HepG2 (cell line): Measurements from ENCODE around the gene CYP11A1. TPM values are rescaled to one million over a fixed set of nuclear protein-coding genes. Genes with fewer than 3 reads are reported as not detected.

ENCODE experiments used
- ARID4A ChIP-seq: sonication (generic); formaldehyde crosslinking; IDR thresholded peaks from 2 replicates; pipeline ENCODE4 v1.5.0; 2020; ENCODE audit warnings: mild to moderate bottlenecking, missing genetic modification reagents, borderline replicate concordance
- FOXA3 ChIP-seq: IDR thresholded peaks from 2 replicates; pipeline ENCODE4 v1.6.1; 2016; ENCODE audit warnings: missing genetic modification reagents, missing compliant biosample characterization
- GABPA ChIP-seq, 2 experiments: IDR thresholded peaks; 2 replicates each; pipeline ENCODE4 v1.6.1; 2011 to 2016; ENCODE audit warnings: low read depth in 2 of 2, low read length in 1 of 2, missing biosample characterization in 1 of 2, missing genetic modification characterization in 1 of 2
- SMARCC2 ChIP-seq: fragments of 450-650 bp; IDR thresholded peaks from 2 replicates; pipeline ENCODE4 v1.6.1; 2017; ENCODE audit warnings: antibody characterized with exemption, mild to moderate bottlenecking
- ZNF407 ChIP-seq: sonication (generic); formaldehyde crosslinking; IDR thresholded peaks from one replicate; pipeline ENCODE4 v1.5.1; 2020; ENCODE audit warnings: mild to moderate bottlenecking, missing genetic modification reagents; ENCODE audit errors: not compliant biosample characterization
- ZNF552 ChIP-seq: sonication (generic); formaldehyde crosslinking; IDR thresholded peaks from 2 replicates; pipeline ENCODE4 v1.9.0; 2022; ENCODE audit warnings: missing genetic modification reagents, mild to moderate bottlenecking, borderline replicate concordance
- ZNF570 ChIP-seq: sonication (generic); formaldehyde crosslinking; IDR thresholded peaks from 2 replicates; pipeline ENCODE4 v1.4.0; 2020; ENCODE audit warnings: mild to moderate bottlenecking, missing genetic modification reagents, borderline replicate concordance
- ZNF687 ChIP-seq: sonication (generic); formaldehyde crosslinking; IDR thresholded peaks from 2 replicates; pipeline ENCODE4 v1.5.1; 2020; ENCODE audit warnings: mild to moderate bottlenecking, missing genetic modification reagents, moderate library complexity
- ZNF749 ChIP-seq: sonication (generic); formaldehyde crosslinking; IDR thresholded peaks from 2 replicates; pipeline ENCODE4 v1.8.0; 2022; ENCODE audit warnings: mild to moderate bottlenecking, missing genetic modification reagents, moderate library complexity, borderline replicate concordance
- polyA plus RNA-seq, 8 experiments: library from polyadenylated mRNA; depleted of rRNA in 3 of 8; stranded (reverse) in 7 of 8; unstranded in 1 of 8; fragments of >200 nt; fragmentation: Illumina TruSeq in 4 of 8; extraction: Trizol in 4 of 8; gene quantifications; 2 replicates each; pipeline versions ENCODE4 v1.2.1 to v1.2.3, GENCODE V29; 2011 to 2016; ENCODE audit warnings: low read depth in 4 of 8, missing spikeins in 1 of 8, mixed read lengths in 1 of 8; ENCODE audit not compliant: insufficient read depth in 1 of 8
- total RNA-seq, 5 experiments: library from RNA; depleted of rRNA; stranded (reverse); fragments of >200 nt; fragmentation: Illumina TruSeq; extraction: Trizol; gene quantifications; 2 replicates each; pipeline ENCODE4 v1.2.3, GENCODE V29; 2016; ENCODE audit warnings: low read depth in 1 of 5

Gene CYP11A1
- total and polyA plus RNA-seq, 2 of the 13 experiments (the other 11 are each of a cell fraction or from before 2014, with no cell fraction given), result 0.66 to 0.92 TPM

- TF ChIP-seq ZNF407 (CRISPR knock-in tag), result no peak
- TF ChIP-seq ZNF552 (CRISPR knock-in tag), result 0 out of 2 replicates have a peak, but pooled peaks have one; percentile 39
- TF ChIP-seq FOXA3 (CRISPR knock-in tag), result no peak
- peak; percentile 57 for TF ChIP-seq ZNF687
- peak; percentile 22; the same call in 1 of the 2 replicates for TF ChIP-seq ARID4A
- TF ChIP-seq ZNF749 (CRISPR knock-in tag), result peak; percentile 76; the same call in 1 of the 2 replicates
- TF ChIP-seq GABPA (IDR thresholded peaks at IDR 0.05; ENCODE audit: low read depth, low read length), result no peak
- peak; percentile 63 for TF ChIP-seq GABPA (CRISPR knock-in tag; IDR thresholded peaks at IDR 0.05; ENCODE audit: low read depth)
- no peak for TF ChIP-seq SMARCC2
- no peak for TF ChIP-seq ZNF570 (CRISPR knock-in tag)
These were observed 76.1 kb downstream of the CYP11A1 start (continued) for GRCh38 chr15:74291101-74292071.
